CD14-positive monocyte (primary cell): Measurements from ENCODE around the gene HPS1. TPM values are rescaled to one million over a fixed set of nuclear protein-coding genes. Genes with fewer than 3 reads are reported as not detected.
A peak's percentile ranks its signal among the peaks of the same experiment; 100 is the strongest.

Experiments used
- DNase-seq, 3 donors: peaks; one replicate each; pipeline ENCODE4 v3.0.0-alpha.2; 2011 to 2022
- H2AFZ ChIP-seq: 2 replicates; pipeline ENCODE4 v1.6.0; 2012; ENCODE audit warnings: mild to moderate bottlenecking, low read depth, low read length, inconsistent platforms; ENCODE audit not compliant: insufficient read depth, poor library complexity, severe bottlenecking
- H3K27ac ChIP-seq, 2 donors: 1 replicate in 1 of 2; 2 replicates in 1 of 2; pipeline ENCODE4 v1.5.1; 2012 to 2013; ENCODE audit warnings: low read length in 2 of 2, control low read depth in 1 of 2, inconsistent platforms in 1 of 2, low read depth in 1 of 2, mild to moderate bottlenecking in 1 of 2
- H3K27me3 ChIP-seq, 2 donors: one replicate each; pipeline versions ENCODE4 v1.6.0 to v1.6.1; 2011 to 2013; ENCODE audit warnings: low read length in 2 of 2; ENCODE audit not compliant: control insufficient read depth in 2 of 2, insufficient read depth in 2 of 2
- H3K36me3 ChIP-seq, 2 donors: replicated peaks in 1 of 2; 1 replicate in 1 of 2; 2 replicates in 1 of 2; pipeline versions ENCODE4 v1.5.1 to v1.6.1; 2012 to 2013; ENCODE audit warnings: low read length in 2 of 2, control low read depth in 1 of 2, inconsistent platforms in 1 of 2, mild to moderate bottlenecking in 1 of 2; ENCODE audit not compliant: insufficient read depth in 2 of 2, control insufficient read depth in 1 of 2
- H3K4me1 ChIP-seq, 2 donors: 1 replicate in 1 of 2; 2 replicates in 1 of 2; pipeline versions ENCODE4 v1.5.1 to v1.6.1; 2012 to 2013; ENCODE audit warnings: low read length in 2 of 2, control low read depth in 1 of 2, inconsistent platforms in 1 of 2, mild to moderate bottlenecking in 1 of 2, moderate library complexity in 1 of 2; ENCODE audit not compliant: insufficient read depth in 2 of 2, control insufficient read depth in 1 of 2
- H3K4me2 ChIP-seq: replicated peaks from 2 replicates; pipeline ENCODE3; 2012; ENCODE audit warnings: low read length, moderate library complexity, mild to moderate bottlenecking; ENCODE audit not compliant: poor library complexity, severe bottlenecking; ENCODE audit errors: extremely low read depth
- H3K4me3 ChIP-seq, 3 experiments: fragments of 200-600 bp in 1 of 3; sonication (generic) in 1 of 3; replicated peaks in 1 of 3; 1 replicate in 2 of 3; 2 replicates in 1 of 3; pipeline ENCODE4 v1.5.1; 2011 to 2013; ENCODE audit warnings: low read length in 3 of 3, mild to moderate bottlenecking in 3 of 3, control low read depth in 2 of 3, low read depth in 2 of 3, inconsistent platforms in 1 of 3, moderate library complexity in 1 of 3
- H3K79me2 ChIP-seq: 2 replicates; pipeline ENCODE4 v1.6.0; 2012; ENCODE audit warnings: mild to moderate bottlenecking, control low read depth, inconsistent platforms, low read length, moderate library complexity; ENCODE audit not compliant: insufficient read depth
- H3K9ac ChIP-seq: 2 replicates; pipeline ENCODE4 v1.6.0; 2017; ENCODE audit warnings: low read length, mild to moderate bottlenecking; ENCODE audit not compliant: insufficient read depth, poor library complexity, severe bottlenecking
- H3K9me3 ChIP-seq, 2 donors: replicated peaks in 1 of 2; 1 replicate in 1 of 2; 2 replicates in 1 of 2; pipeline versions ENCODE4 v1.5.1 to v1.6.1; 2012 to 2013; ENCODE audit warnings: low read length in 2 of 2, control low read depth in 1 of 2; ENCODE audit not compliant: control insufficient read depth in 1 of 2, insufficient read depth in 1 of 2
- H4K20me1 ChIP-seq: 2 replicates; pipeline ENCODE4 v1.6.0; 2012; ENCODE audit warnings: mild to moderate bottlenecking, low read length, control low read depth, moderate library complexity; ENCODE audit not compliant: insufficient read depth
- H3K27ac Mint-ChIP-seq, 7 donors: one replicate each; pipeline ENCODE4 v1.8.0; 2020; ENCODE audit warnings: mild to moderate bottlenecking in 7 of 7, mixed read lengths in 7 of 7, moderate library complexity in 6 of 7, inconsistent platforms in 2 of 7
- H3K27me3 Mint-ChIP-seq, 3 donors: one replicate each; pipeline ENCODE4 v1.8.0; 2021 to 2022; ENCODE audit warnings: low read depth in 3 of 3, mild to moderate bottlenecking in 3 of 3, mixed read lengths in 3 of 3, moderate library complexity in 3 of 3, inconsistent platforms in 1 of 3
- H3K36me3 Mint-ChIP-seq, 2 donors: one replicate each; pipeline ENCODE4 v1.8.0; 2020; ENCODE audit warnings: mixed read lengths in 2 of 2, inconsistent platforms in 1 of 2, mild to moderate bottlenecking in 1 of 2
- H3K4me1 Mint-ChIP-seq: one replicate; pipeline ENCODE4 v1.8.0; 2020; ENCODE audit warnings: mild to moderate bottlenecking, mixed read lengths
- H3K4me3 Mint-ChIP-seq, 2 donors: one replicate each; pipeline ENCODE4 v1.8.0; 2020; ENCODE audit warnings: mild to moderate bottlenecking in 2 of 2, mixed read lengths in 2 of 2, moderate library complexity in 1 of 2
- H3K9me3 Mint-ChIP-seq, 7 donors: one replicate each; pipeline ENCODE4 v1.8.0; 2020 to 2022; ENCODE audit warnings: mixed read lengths in 7 of 7, mild to moderate bottlenecking in 6 of 7, moderate library complexity in 6 of 7, inconsistent platforms in 2 of 7
- CTCF ChIP-seq: fragments of 200-600 bp; IDR thresholded peaks from one replicate; pipeline ENCODE4 v1.8.0; 2022; ENCODE audit warnings: antibody characterized with exemption, mild to moderate bottlenecking
- WGBS: methylation state at CpG from one replicate; pipeline ENCODE4 v1.1.5; 2013; ENCODE audit warnings: missing lambda C conversion rate; ENCODE audit not compliant: insufficient coverage; 5-methylcytosine and 5-hydroxymethylcytosine counted together
- intact Hi-C, 2 donors: fragments of 100-400 bp; cut with micrococcal nuclease; formaldehyde crosslinking; loops; one replicate each; pipeline versions ENCODE4 v1.15.0 to v1.15.1; 2023
- polyA plus RNA-seq, 3 donors: library from polyadenylated mRNA; depleted of rRNA in 1 of 3; unstranded in 2 of 3; stranded (reverse) in 1 of 3; fragments of 300-500 nt in 2 of 3; fragments of >200 nt in 1 of 3; fragmentation: Illumina TruSeq in 2 of 3; gene quantifications; 1 replicate in 2 of 3; 2 replicates in 1 of 3; pipeline ENCODE4 v1.2.3, GENCODE V29; 2012 to 2021

Gene HPS1
- polyA plus RNA-seq, 3 donors: 73.0 to 135 (median 85.2) TPM

- Histone ChIP-seq H3K9me3 (peaks cover 0 to under 1% of the 10 kb centered on the region in 2 donors), H3K9ac (no peak overlapping the region)
- WGBS: 95% methylated on average over 5 of the region's 5 CpGs
Observed at GRCh38 chr10:98382691-98383101, 64.0 kb downstream of the HPS1 start.

GRCh38 chr10:98380493-98381339 lies 66.0 kb downstream of the HPS1 start:
- peaks cover 0 to 4% of the 10 kb centered on the region in 2 donors for H3K36me3 Mint-ChIP-seq
- H3K9me3 ChIP-seq: peaks cover 0 to 5% of the 10 kb centered on the region in 2 donors
- no peak overlapping the region for H3K4me2 ChIP-seq
- no peaks in the 10 kb centered on the region for H4K20me1 ChIP-seq
- H3K9me3 Mint-ChIP-seq: peaks cover 0 to 9% (median 3%) of the 10 kb centered on the region in 7 donors
- H3K27ac Mint-ChIP-seq: peak overlapping the region in 1 of 7 donors; percentile 68
- DNase-seq: no peak
- H3K4me3 ChIP-seq: no peak overlapping the region
- no peaks in the 10 kb centered on the region for H3K27me3 ChIP-seq
- H3K79me2 ChIP-seq: no peaks in the 10 kb centered on the region
- H2AFZ ChIP-seq: no peak overlapping the region
- H3K4me1 ChIP-seq: peaks cover 0 to 6% of the 10 kb centered on the region in 2 donors
- intact Hi-C loops: no loop called here
- H3K27ac ChIP-seq: no peak overlapping the region
- H3K9ac ChIP-seq: no peak overlapping the region
- H3K4me3 Mint-ChIP-seq: no peak overlapping the region
- 94% methylated on average over 5 of the region's 8 CpGs for WGBS
- peaks cover 6% of the 10 kb centered on the region for H3K4me1 Mint-ChIP-seq
- TF ChIP-seq CTCF: no peak
- H3K36me3 ChIP-seq: no peaks in the 10 kb centered on the region
- H3K27me3 Mint-ChIP-seq: peaks cover 1 to 2% (median 1%) of the 10 kb centered on the region in 3 donors

More at GRCh38 chr10:98382691-98383101, 64.0 kb downstream of the HPS1 start:
- peaks cover 0 to 6% of the 10 kb centered on the region in 2 donors for H3K4me1 ChIP-seq
- no peaks in the 10 kb centered on the region for H3K79me2 ChIP-seq
- Mint-ChIP-seq H3K36me3 (peaks cover 0 to 4% of the 10 kb centered on the region in 2 donors), H3K4me3 (no peak overlapping the region), H3K27me3 (peaks cover 0 to 2% (median 1%) of the 10 kb centered on the region in 3 donors), H3K27ac (no peak overlapping the region), H3K4me1 (peaks cover 8% of the 10 kb centered on the region), H3K9me3 (peaks cover 0 to 2% (median 0%) of the 10 kb centered on the region in 7 donors)
- H3K36me3 ChIP-seq: no peaks in the 10 kb centered on the region
- no peak overlapping the region for H2AFZ ChIP-seq
- no peak for TF ChIP-seq CTCF
- no peak overlapping the region for H3K4me3 ChIP-seq
- H3K27me3 ChIP-seq: no peaks in the 10 kb centered on the region
- no peaks in the 10 kb centered on the region for H4K20me1 ChIP-seq
- no peak for DNase-seq
- H3K4me2 ChIP-seq: no peak overlapping the region
- no peak overlapping the region for H3K27ac ChIP-seq
- intact Hi-C loops: no loop called here
